HG03025 (cell line): Measurements from ENCODE around the gene PDGFC.

Source experiments
- ATAC-seq: cut with Tn5 transposase; IDR thresholded peaks from one replicate; pipeline ENCODE4 v1.9.1; 2021; ENCODE audit warnings: mild to moderate bottlenecking, moderate library complexity; ENCODE audit not compliant: unreplicated experiment, low FRiP score

Gene PDGFC

DNA sequence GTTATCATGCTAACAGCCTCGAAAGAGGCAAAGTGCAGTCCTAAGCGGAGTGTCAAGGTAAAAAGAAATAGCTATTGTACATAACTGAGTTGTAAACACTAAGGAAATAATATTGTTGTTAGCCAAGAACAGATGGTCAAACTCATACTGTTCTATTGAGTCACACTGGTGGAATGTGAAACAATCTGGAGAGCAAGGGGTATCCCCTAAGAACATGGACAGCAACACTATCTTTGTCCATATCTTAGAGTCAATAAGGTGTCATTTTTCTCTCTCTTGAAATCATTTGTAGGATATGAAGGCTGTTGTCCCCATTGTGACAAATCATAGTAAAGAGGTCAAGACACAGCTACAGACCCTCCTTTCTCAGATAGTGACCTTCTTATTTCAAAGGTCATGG is 4.5 kb upstream of the PDGFC start:
- no peak for ATAC-seq

DNA sequence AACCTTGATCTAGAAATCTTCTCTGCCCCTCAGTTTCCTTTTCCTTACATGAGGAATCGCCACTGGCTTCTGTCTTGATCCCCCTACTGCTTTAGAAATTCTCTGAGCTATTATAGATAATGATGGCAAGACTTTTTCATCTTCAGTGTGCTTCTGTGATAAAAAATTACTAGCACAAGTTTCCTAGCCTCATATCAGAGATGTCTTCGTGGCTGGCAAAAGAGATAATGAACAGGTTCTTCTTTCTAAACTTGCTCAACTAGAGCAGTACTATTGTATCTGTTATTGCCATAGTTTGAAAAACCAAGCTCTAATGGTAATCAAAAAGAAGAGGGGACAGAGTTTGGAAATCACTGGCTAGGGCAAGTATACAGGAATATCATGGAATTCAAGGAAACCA is 4.1 kb upstream of the PDGFC start:
- no peak for ATAC-seq

- no peak for ATAC-seq
These were observed 2.7 kb upstream of the PDGFC start for GRCh38 chr4:156974264-156974663.

DNA sequence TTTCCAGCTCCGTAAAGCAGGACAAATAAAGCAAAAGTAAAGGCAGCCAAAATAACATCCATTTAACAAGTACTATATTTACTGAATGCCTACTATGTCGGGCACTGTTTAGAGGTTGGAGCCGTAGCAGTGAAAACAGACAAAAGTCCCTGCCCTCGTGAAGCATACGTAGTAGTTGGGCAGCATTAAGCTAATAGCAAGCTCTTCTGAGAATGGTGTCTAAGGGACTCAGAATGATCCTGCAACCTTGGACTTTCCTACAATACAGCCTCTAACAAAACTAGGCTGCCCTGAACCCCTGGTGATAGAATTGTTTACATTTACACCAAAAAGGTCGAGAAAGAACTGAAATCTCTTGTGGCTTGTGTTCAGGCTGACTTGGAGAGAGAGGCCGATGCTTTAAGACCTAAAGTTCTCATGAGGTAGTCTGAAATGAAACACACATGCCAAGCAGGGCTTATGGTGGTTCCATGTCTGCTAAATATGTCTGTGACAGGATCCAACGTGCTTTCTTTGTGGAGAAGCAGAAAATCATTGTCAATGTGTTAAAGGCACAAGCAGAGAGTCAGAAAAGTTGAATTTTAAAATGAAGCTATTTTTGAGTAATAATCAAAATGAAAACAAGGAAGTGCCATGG is 898 bp upstream of the PDGFC start:
- no peak for ATAC-seq

DNA sequence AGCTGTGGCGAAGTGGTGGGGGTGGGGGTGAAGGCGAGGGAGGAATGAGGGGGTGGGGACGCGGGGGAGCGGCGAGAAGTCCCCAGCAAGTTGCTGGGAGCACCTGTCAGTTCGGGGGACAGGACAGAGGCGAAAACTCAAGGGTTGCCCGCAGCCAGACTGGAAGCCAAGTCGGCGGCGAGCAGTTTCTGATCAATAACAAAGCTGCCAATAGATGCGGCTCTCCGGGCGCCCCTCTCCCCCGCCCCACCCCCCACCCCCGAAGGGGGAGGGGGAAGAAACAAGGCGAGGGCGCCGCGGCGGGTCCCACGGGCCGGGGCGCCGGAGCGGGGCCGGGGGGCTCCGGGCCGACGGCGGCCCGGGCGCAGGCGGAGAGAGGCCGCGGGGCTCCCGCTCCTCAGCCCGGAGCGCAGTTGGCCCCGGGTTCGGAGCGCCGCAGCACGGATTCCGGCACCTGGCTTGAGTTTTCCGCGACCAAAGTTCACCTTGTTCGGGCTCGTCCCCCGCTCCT is 379 bp downstream of the PDGFC start:
- ATAC-seq = no peak

DNA sequence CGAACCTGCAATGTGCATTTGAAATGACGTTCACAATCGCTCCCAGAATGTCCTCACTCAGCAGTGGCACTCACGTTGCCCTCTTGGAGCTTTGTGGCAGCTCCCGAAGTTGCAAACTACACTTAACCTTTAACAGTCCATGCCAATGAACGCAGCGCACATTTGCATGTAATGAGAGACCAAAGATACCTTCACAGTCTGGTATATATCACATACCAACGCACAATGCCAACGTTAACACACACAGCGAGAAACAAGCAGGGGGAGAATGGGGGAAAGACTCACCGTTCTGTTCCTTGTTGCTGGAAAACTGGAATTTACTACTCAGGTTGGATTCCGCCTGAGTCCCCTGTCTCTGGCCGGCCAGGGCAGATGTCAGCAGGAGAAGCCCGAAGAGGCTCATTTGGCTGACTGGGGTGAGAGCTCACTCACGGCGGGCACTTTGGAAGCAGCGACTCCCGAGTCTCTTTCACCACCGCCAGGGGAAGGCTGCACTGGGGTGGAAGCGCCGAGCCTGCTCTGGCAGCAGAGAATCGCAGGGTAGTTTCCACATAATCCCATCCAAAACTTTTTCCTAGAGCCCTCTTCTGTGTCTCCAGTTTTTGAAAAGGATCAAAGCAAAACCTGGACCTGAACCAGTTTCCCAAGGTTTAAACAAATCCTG is 966 bp downstream of the PDGFC start:
- ATAC-seq = no peak

- ATAC-seq = no peak
These were observed 1.7 kb downstream of the PDGFC start for GRCh38 chr4:156969911-156970310.

GRCh38 chr4:156969101-156969500 is 2.5 kb downstream of the PDGFC start:
- ATAC-seq = no peak

DNA sequence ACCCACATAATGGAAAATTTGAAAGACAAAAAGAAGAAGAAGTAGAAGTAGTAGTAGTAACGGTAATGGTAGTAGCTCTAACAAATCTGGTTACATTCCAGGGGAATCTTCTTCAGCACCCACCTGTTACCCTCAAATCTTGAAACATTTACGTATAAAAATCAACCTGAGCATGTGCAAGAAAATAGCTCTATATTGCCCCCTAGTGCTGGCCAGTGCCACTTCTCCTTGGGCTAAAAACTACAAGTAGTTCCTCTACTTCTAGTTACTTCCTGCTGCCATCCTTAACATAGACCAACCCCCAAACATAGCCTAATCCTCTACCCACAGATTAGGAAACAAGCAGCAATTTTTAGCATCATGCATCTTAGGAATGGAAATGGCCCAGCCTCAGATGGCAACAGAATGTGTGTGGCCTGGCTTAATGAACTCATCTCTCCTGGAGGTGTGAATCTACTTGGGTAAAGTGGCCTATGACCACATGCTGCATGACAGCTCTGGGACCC is 3.1 kb downstream of the PDGFC start:
- peak; percentile 69 for ATAC-seq

- ATAC-seq = no peak
These were observed 4.8 kb downstream of the PDGFC start for GRCh38 chr4:156966836-156967235.

DNA sequence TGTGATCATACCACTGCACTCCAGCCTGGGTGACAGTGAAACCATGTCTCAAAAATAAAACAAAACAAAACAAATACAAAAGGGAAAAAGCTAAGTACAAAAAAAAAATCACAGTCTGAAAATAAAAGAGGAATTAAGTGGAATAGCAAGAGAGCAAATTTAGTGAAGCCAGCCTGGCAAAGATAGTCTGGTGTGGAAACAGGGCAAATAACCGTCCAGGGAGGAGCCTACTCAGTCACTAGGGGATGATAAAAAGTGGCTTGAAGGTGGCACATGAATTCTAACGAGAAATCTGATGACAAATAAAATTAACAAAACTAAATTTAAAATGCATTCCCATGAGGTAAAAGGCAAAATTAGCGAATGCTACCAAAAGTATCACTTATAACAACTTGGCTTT is 8.2 kb downstream of the PDGFC start:
- ATAC-seq = no peak

GRCh38 chr4:156962528-156962974 is 9.0 kb downstream of the PDGFC start:
- ATAC-seq = no peak

DNA sequence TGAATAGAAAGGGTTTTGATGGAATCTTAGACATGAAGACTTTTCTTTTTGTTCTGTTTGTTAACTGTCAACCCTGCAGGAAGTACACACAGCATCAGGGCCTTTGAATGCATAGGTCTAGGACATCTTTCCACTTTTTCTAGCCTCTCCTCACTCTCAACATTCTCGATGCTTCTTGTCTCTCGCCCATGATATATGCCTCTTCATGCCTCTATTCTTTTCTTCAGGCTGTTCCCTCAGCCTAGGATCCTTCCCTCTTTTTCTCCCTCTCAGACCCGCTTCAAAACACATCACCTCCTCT is 9.6 kb downstream of the PDGFC start:
- no peak for ATAC-seq

DNA sequence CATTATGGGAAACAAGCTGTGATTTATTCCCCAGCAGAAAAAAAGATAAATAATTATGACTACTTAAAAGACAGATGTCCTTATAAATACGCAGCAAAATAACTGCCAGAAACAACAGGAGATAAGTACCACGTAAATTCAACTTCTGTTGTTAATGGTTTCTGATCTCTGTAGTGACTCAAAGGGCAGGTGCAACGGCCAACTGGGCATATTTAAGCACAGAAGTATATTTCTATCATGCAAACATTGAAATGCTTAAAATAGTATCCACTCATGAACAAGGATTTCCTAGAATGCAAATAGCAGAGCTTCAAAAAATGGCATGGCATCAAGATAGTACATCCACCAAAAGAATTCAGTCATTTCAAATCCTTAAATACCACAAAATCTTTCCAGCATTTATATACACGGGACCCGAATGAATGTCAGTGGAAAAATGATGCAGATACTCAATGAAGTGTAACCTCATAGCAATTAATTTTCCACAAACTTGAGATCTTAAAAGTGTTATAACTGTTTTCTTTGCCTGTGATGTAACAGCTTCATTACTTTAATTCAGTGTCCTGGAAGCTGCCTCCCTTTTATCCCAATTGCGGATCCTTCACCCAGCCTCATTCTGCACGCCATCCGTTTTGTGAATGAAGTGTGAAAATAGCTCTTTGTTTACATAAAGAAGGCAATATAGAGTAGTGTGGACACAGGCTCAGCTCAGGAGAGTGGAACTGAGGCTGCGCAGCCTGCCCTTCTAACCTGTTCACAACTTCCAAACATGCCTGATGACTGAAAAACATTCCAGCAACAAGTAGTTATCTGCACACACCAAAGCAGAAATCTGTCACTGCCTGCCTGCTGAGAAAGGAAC is 10.2 kb downstream of the PDGFC start:
- no peak for ATAC-seq

- ATAC-seq = no peak
These were observed 12.3 kb downstream of the PDGFC start for GRCh38 chr4:156959298-156959702.

- no peak for ATAC-seq
These were observed 13.1 kb downstream of the PDGFC start for GRCh38 chr4:156958276-156959074.

DNA sequence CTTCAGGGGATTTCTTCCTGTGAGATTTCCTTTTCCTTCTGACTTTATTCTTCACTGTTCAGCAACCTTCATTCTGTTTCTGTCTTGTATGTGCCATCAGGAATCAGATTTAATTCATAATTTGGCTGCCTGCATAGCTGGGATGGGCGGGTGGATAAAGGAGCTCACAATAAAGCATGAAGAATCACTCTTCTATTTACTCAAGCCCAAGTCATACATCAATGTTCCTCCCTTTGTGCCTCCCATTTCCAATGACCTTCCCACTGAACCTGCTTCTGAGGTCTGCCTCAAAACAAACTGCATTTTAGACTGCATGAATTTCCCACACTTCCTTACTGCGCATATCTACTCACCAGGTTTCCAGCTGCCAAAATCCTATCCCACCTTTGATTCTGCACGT is 14.0 kb downstream of the PDGFC start:
- ATAC-seq = no peak

GRCh38 chr4:156956826-156957368 is 14.7 kb downstream of the PDGFC start:
- no peak for ATAC-seq

GRCh38 chr4:156956359-156956758 is 15.2 kb downstream of the PDGFC start:
- ATAC-seq = no peak

- ATAC-seq = no peak
These were observed 17.0 kb downstream of the PDGFC start for GRCh38 chr4:156954587-156954986.
